Renal cortical epithelial cell (primary cell): ENCODE data around the gene NOS2. TPM values are rescaled to one million over a fixed set of nuclear protein-coding genes. Genes with fewer than 3 reads are reported as not detected.

Experiments
- total RNA-seq: library from RNA; depleted of rRNA; stranded (reverse); fragments of >200 nt; gene quantifications from 2 replicates; pipeline ENCODE4 v1.2.3, GENCODE V29; 2014

The NOS2 gene
- total RNA-seq, 1 donor from 2014 or later, result not detected

Other genes with a start within 250 kb of the NOS2 start
- gene LGALS9, start 169.3 kb downstream of the NOS2 start, total RNA-seq, result 2.3 and 6.1 TPM in 2 replicates
- 8.3 TPM in 2 replicates for gene LYRM9, start 92.8 kb upstream of the NOS2 start, total RNA-seq
- 17.4 and 32.7 TPM in 2 replicates for gene NLK, start 242.1 kb upstream of the NOS2 start, total RNA-seq